Measurements from ENCODE around the gene SYT1.

DNA sequence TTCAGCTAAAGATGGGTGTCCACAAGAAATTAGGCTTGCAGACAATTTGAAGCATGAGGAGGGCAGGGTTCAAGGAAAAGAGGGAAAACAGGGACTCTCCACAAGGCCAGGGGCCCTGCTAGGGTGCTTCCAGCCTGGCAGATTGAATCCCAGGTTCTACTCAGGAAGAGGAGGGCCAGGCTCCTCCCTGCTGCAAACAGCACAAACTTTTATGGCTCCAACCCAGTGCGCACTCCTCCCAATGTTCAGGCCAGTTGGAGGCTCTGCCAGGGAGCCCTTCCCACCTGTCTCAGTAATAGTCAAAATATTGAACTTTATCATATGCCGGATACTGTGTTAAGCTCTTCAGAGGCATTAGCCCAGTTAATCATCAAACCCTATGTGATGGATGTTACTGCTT lies 244.4 kb downstream of the SYT1 start:
- TF ChIP-seq, protein P1, sequence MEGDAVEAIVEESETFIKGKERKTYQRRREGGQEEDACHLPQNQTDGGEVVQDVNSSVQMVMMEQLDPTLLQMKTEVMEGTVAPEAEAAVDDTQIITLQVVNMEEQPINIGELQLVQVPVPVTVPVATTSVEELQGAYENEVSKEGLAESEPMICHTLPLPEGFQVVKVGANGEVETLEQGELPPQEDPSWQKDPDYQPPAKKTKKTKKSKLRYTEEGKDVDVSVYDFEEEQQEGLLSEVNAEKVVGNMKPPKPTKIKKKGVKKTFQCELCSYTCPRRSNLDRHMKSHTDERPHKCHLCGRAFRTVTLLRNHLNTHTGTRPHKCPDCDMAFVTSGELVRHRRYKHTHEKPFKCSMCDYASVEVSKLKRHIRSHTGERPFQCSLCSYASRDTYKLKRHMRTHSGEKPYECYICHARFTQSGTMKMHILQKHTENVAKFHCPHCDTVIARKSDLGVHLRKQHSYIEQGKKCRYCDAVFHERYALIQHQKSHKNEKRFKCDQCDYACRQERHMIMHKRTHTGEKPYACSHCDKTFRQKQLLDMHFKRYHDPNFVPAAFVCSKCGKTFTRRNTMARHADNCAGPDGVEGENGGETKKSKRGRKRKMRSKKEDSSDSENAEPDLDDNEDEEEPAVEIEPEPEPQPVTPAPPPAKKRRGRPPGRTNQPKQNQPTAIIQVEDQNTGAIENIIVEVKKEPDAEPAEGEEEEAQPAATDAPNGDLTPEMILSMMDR (IDR thresholded peaks at IDR 0.05; ENCODE audit: insufficient read depth, low read length, poor library complexity, severe bottlenecking), result no peak
- TF ChIP-seq EZH2phosphoT487 (conservative IDR thresholded peaks at IDR 0.05; ENCODE audit: low read length), result no peak
